ENCODE results near the gene ZNHIT6. TPM values are rescaled to one million over a fixed set of nuclear protein-coding genes. Genes with fewer than 3 reads are reported as not detected.
"Not testable (repeated sequence)": the region's sequence is repeated elsewhere in the genome, so short reads cannot be mapped to it uniquely, and the experiment has no call there.

The ZNHIT6 gene
- total RNA-seq, 1 donor from 2014 or later = 34.9 TPM

DNA sequence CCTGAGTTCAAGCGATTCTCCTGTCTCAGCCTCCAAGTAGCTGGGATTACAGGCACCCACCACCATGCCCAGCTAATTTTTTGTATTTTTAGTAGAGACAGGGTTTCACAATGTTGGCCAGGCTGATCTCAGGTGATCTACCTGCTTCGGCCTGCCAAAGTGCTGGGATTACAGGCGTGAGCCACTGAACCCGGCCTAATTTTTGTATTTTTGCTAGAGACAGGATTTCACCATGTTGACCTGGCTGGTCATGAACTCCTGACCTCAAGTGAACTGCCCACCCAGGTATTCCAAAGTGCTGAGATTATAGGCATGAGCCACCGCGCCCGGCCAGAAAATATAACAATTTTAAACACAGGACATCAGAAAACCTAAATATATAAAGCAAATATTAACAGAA lies 68.3 kb downstream of the ZNHIT6 start:
- peaks cover 40% of the 10 kb centered on the region for H3K36me3 Mint-ChIP-seq (ENCODE audit: low read depth, unreplicated experiment)
- H3K27me3 ChIP-seq (ENCODE audit: insufficient read depth, low read length); FAIRE-seq: not testable (repeated sequence)

DNA sequence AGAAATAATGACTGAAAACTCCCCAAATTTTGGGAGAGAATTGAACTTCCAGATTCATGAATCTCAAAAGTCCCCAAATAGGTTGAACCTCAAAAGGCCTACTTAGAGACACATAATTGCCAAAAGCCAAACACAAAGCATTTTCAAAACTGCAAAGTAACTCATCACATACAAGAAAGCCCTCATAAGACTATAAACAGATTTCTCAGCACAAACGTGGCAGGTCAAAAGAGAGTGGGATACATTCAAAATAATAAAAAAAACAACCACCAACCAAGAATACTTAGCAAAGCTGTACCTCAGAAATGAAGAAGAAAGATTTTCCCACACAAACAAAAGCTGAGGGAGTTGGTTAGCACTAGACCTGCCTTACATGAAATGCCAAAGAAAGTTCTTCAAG lies 69.8 kb downstream of the ZNHIT6 start:
- FAIRE-seq = no peak
- Mint-ChIP-seq H3K9me3 (ENCODE audit: unreplicated experiment) (peaks cover 23% of the 10 kb centered on the region), H3K27me3 (ENCODE audit: low read depth, unreplicated experiment) (no peaks in the 10 kb centered on the region)

More for the DNA sequence above, 68.3 kb downstream of the ZNHIT6 start:
- not testable (repeated sequence) for H2AFZ ChIP-seq (ENCODE audit: low read depth, low read length); H3K4me3 ChIP-seq (ENCODE audit: insufficient read depth, low read depth, low read length); H3K4me2 ChIP-seq (ENCODE audit: low read length); H3K9ac ChIP-seq (ENCODE audit: low read length); H3K27ac ChIP-seq (ENCODE audit: low read depth, low read length); DNase-seq (ENCODE audit: low read depth); H3K79me2 ChIP-seq (ENCODE audit: insufficient read depth, low read length); H3K9me3 ChIP-seq (ENCODE audit: insufficient read depth, low read depth, low read length); H3K4me1 ChIP-seq (ENCODE audit: insufficient read depth, low read length); H3K27me3 Mint-ChIP-seq (ENCODE audit: low read depth, unreplicated experiment); H3K4me3 Mint-ChIP-seq (ENCODE audit: unreplicated experiment); H4K20me1 ChIP-seq (ENCODE audit: insufficient read depth, low read length); H3K36me3 ChIP-seq (ENCODE audit: insufficient read depth, low read length); H3K4me1 Mint-ChIP-seq (ENCODE audit: low read depth, unreplicated experiment); H3K27ac Mint-ChIP-seq (ENCODE audit: unreplicated experiment)
- peaks cover 30% of the 10 kb centered on the region for H3K9me3 Mint-ChIP-seq (ENCODE audit: unreplicated experiment)

DNA sequence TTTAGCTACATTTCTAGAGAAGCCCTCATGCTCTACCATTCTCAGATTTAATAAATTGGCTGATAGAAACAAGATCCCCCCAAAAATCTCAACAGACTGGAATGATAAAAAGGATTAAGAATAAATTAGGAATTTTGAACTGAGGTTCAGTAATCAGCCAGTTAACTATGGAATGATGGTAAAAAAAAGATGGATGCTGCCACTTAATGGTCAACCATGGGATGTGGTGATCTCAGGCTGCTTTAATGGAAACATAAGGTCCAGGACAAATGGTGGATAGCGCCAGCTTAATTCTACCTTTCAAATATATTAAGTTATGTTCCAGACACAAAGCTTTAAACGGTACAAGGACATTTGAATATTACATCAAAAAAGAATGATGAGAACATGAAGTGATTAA lies 77.7 kb downstream of the ZNHIT6 start:
- Histone ChIP-seq H3K4me3 (ENCODE audit: insufficient read depth, low read depth, low read length) (no peak overlapping the region), H3K4me1 (ENCODE audit: insufficient read depth, low read length) (peaks cover 29% of the 10 kb centered on the region), H3K27me3 (ENCODE audit: insufficient read depth, low read length) (no peaks in the 10 kb centered on the region), H4K20me1 (ENCODE audit: insufficient read depth, low read length) (no peaks in the 10 kb centered on the region), H2AFZ (ENCODE audit: low read depth, low read length) (no peak overlapping the region), H3K9ac (ENCODE audit: low read length) (no peak overlapping the region), H3K27ac (ENCODE audit: low read depth, low read length) (no peak overlapping the region), H3K9me3 (ENCODE audit: insufficient read depth, low read depth, low read length) (no peaks in the 10 kb centered on the region), H3K36me3 (ENCODE audit: insufficient read depth, low read length) (no peaks in the 10 kb centered on the region), H3K79me2 (ENCODE audit: insufficient read depth, low read length) (no peaks in the 10 kb centered on the region), H3K4me2 (ENCODE audit: low read length) (no peak overlapping the region)
- no peaks in the 10 kb centered on the region for H3K9me3 Mint-ChIP-seq (ENCODE audit: unreplicated experiment)
- no peak for DNase-seq (ENCODE audit: low read depth)
- H3K27ac Mint-ChIP-seq (ENCODE audit: unreplicated experiment) = no peak overlapping the region
- H3K27me3 Mint-ChIP-seq (ENCODE audit: low read depth, unreplicated experiment) = no peaks in the 10 kb centered on the region
- no peak for FAIRE-seq
- no peak overlapping the region for H3K4me3 Mint-ChIP-seq (ENCODE audit: unreplicated experiment)
- H3K36me3 Mint-ChIP-seq (ENCODE audit: low read depth, unreplicated experiment) = peaks cover 6% of the 10 kb centered on the region
- TF ChIP-seq, protein P1, sequence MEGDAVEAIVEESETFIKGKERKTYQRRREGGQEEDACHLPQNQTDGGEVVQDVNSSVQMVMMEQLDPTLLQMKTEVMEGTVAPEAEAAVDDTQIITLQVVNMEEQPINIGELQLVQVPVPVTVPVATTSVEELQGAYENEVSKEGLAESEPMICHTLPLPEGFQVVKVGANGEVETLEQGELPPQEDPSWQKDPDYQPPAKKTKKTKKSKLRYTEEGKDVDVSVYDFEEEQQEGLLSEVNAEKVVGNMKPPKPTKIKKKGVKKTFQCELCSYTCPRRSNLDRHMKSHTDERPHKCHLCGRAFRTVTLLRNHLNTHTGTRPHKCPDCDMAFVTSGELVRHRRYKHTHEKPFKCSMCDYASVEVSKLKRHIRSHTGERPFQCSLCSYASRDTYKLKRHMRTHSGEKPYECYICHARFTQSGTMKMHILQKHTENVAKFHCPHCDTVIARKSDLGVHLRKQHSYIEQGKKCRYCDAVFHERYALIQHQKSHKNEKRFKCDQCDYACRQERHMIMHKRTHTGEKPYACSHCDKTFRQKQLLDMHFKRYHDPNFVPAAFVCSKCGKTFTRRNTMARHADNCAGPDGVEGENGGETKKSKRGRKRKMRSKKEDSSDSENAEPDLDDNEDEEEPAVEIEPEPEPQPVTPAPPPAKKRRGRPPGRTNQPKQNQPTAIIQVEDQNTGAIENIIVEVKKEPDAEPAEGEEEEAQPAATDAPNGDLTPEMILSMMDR (IDR thresholded peaks at IDR 0.05; ENCODE audit: insufficient read depth, low read depth, low read length) = no peak
- TF ChIP-seq EZH2 (IDR thresholded peaks at IDR 0.05; ENCODE audit: insufficient read depth, low read length) = no peak
- H3K4me1 Mint-ChIP-seq (ENCODE audit: low read depth, unreplicated experiment) = peaks cover 15% of the 10 kb centered on the region

More for the DNA sequence above, 69.8 kb downstream of the ZNHIT6 start:
- H3K79me2 ChIP-seq (ENCODE audit: insufficient read depth, low read length) = no peaks in the 10 kb centered on the region
- no peaks in the 10 kb centered on the region for H4K20me1 ChIP-seq (ENCODE audit: insufficient read depth, low read length)
- no peak overlapping the region for H3K9ac ChIP-seq (ENCODE audit: low read length)
- no peak overlapping the region for H3K4me2 ChIP-seq (ENCODE audit: low read length)
- no peak overlapping the region for H3K4me3 ChIP-seq (ENCODE audit: insufficient read depth, low read depth, low read length)
- no peak overlapping the region for H2AFZ ChIP-seq (ENCODE audit: low read depth, low read length)
- no peak overlapping the region for H3K27ac ChIP-seq (ENCODE audit: low read depth, low read length)
- H3K36me3 Mint-ChIP-seq (ENCODE audit: low read depth, unreplicated experiment) = peaks cover 37% of the 10 kb centered on the region
- H3K4me1 Mint-ChIP-seq (ENCODE audit: low read depth, unreplicated experiment) = no peaks in the 10 kb centered on the region
- H3K4me3 Mint-ChIP-seq (ENCODE audit: unreplicated experiment) = no peak overlapping the region
- no peaks in the 10 kb centered on the region for H3K27me3 ChIP-seq (ENCODE audit: insufficient read depth, low read length)
- no peak for DNase-seq (ENCODE audit: low read depth)
- H3K27ac Mint-ChIP-seq (ENCODE audit: unreplicated experiment) = no peak overlapping the region
- TF ChIP-seq, protein P1 (IDR thresholded peaks at IDR 0.05; ENCODE audit: insufficient read depth, low read depth, low read length) = no peak
- no peak for TF ChIP-seq EZH2 (IDR thresholded peaks at IDR 0.05; ENCODE audit: insufficient read depth, low read length)
- H3K4me1 ChIP-seq (ENCODE audit: insufficient read depth, low read length) = no peaks in the 10 kb centered on the region
- no peaks in the 10 kb centered on the region for H3K36me3 ChIP-seq (ENCODE audit: insufficient read depth, low read length)
- no peaks in the 10 kb centered on the region for H3K9me3 ChIP-seq (ENCODE audit: insufficient read depth, low read depth, low read length)

Data from astrocyte (in vitro differentiated cells and primary cell).